M059J (cell line): ENCODE data around the gene RGMB. TPM values are rescaled to one million over a fixed set of nuclear protein-coding genes. Genes with fewer than 3 reads are reported as not detected.

Experiments used
- DNase-seq: peaks from one replicate; pipeline ENCODE4 v3.0.0-alpha.2; 2012; ENCODE audit warnings: low read depth
- total RNA-seq: library from RNA; depleted of rRNA; stranded (reverse); fragments of >200 nt; shearing (Covaris generic); gene quantifications from 2 replicates; pipeline ENCODE4 v1.2.3, GENCODE V29; 2014

The RGMB gene
- total RNA-seq, 1 experiment from 2014 or later = 51.1 TPM

DNA sequence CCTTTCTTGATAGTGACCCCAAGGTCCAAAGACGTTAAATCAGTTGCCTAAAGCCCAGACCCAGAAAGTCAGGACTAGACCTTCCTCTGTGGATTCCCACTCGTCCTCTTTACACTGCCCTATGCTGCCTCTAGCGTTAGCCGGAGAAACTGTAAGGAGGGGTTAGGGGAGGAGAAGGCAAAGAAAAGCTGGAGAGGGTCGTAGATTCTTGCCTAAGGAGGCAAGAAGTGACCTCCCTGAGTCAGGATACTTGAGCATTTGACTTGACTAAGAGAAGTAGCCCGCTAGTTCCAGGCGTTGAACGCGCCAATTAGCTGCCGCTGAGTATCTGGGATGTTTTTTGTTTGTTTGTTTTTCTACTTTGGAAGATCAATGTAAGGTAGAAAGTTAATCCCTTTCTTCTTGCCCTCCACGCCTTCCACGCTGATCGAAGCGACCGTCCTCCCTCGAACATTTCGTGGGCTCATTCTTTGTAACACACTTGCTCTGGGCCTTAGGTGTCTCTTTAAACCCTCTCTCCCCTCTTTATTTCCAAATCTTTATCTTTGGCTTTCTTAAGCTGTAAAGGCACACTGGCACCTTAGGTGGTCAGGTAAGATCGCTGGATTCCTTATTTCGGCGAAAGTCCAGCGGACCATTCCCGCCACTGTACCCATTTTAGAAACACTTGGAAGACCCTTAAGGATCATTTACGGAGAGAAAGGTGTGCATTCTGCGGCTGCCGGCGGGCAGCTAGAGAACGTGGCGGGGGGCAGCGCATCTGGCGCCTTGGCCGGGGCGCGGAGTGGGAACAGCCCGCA is 5.1 kb upstream of the RGMB start:
- DNase-seq = peak; percentile 78

DNA sequence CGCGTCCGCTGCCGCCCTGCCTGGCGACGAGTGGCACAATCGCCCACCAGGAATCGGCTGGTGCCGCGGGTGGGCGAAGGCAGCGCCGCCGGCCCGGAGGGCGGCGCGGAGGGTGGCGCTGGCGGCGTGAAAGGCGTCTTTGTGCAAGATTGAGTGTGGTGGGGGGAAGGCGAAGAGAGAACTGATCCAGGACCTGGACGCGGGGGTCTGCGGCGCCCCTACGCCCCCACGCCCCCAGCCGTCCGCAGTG is 4.6 kb upstream of the RGMB start:
- DNase-seq = no peak

- peak; percentile 71 for DNase-seq
These were observed 4.1 kb upstream of the RGMB start for GRCh38 chr5:98769210-98769958.

DNA sequence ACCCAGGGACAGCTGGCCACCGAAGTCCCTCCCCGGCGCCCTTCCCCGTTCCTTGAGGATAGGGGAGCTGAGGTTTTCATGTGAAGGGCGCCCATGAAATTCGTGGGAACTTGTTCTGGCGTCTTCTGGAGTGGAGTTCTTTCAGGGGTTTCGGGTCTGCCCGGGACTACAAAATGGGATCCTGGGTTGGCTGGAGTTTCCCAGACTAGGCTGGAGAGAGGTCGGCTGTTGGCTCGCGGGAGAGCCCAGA is 3.6 kb upstream of the RGMB start:
- no peak for DNase-seq

DNA sequence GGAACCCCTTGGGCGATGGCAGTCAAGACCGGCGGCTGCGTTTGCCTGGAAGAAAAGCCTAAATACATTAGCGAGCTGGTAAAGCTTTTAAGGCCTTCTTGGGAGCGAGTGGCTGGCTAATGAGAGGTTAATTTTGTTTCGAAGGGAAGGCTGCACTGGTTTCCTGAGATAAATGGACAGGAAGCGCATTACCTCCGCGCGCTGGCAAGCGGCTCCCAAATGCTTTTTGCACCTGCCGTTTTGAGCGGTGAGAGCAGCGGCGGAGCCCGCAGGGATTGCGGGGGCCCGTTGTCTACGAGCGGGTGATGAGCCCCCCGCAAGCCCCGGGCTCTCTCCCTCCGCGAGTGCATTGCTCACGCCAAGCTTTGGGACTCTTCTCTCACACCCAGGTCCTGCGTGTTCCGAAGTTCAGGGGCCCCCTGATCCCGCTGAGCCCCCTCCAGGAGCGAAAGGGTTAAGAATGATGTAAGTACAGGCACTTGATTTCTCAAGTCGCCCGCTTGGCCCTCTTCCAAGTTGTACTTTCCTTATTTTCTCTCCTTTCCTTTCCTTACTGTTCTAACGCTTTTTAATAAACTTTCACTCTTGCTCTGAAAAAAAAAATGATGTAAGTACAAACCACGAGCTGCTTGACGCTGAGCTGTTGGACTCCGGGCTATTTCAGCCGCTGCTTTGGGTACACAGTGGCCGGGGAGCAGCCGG is 3.1 kb upstream of the RGMB start:
- peak; percentile 69 for DNase-seq

DNA sequence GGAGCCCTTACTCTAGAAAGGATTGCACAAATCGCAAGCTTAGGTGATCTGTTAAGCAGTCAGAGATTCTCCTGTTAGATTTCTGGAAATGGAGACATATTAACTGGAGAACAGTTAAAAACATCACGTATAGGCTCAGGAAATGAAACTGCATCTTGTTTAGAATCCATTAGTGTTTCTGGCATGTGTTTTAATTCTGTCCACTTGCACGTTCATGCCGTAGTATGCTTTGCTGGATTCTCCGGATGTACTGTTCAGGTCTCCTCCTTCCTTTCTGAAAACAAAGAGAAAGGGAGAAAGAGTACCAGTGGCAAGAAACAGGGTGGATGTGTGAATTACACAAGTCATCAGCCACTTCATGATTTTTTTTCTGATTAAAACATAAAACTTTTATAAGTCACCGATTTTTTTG is 2.5 kb upstream of the RGMB start:
- DNase-seq = peak; percentile 64

GRCh38 chr5:98771382-98772109 is 1.9 kb upstream of the RGMB start:
- peak; percentile 89 for DNase-seq

DNA sequence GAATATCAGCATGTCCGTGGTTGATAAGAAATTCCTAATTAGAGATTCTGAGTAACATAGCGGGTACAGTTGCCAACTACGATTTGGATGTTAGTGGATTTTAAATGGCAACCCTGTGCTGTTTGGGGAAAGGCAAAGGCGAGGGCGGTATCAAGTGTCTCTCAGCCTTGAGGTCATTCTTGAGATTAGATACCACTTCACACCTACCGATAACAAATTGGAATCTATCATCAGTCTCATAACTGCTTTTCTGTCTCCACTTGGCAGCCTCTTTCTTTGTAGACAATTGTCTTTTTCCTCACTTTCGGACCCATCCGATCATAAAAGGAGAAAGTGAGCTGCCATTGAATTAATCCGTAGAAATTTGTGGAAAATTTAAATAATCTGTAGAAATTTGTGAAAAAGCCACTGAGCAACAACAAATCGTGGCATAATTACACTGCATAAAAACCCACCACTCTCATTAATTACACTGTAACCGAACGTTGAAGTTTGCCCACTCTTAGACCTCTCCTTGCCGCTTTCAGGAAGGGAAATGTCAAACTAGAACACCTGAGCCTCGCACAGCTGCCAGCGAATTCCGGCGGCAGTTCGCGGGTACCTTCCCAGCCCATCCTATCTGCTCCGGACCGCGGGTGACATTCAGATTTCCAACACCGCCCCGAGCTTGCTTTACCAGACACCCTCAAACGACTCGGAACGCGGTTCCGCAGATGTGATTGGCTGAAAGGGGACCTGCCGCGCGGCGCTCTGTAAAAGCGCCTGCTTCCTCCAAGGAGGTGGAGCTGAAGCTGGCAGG is 849 bp upstream of the RGMB start:
- peak; percentile 94 for DNase-seq

DNA sequence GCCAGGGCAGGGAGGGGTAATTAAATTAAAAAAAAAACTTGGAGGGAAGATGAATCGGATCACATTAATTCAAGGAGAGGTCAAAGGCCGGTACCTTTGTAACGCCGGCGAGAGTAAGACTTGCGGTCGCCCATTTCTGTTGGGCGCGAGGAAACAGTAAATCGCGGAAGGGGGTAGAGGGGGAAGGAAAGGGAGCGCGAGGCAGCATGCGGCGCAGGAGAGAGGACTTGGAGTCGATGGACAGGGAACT is 324 bp upstream of the RGMB start:
- DNase-seq = no peak

DNA sequence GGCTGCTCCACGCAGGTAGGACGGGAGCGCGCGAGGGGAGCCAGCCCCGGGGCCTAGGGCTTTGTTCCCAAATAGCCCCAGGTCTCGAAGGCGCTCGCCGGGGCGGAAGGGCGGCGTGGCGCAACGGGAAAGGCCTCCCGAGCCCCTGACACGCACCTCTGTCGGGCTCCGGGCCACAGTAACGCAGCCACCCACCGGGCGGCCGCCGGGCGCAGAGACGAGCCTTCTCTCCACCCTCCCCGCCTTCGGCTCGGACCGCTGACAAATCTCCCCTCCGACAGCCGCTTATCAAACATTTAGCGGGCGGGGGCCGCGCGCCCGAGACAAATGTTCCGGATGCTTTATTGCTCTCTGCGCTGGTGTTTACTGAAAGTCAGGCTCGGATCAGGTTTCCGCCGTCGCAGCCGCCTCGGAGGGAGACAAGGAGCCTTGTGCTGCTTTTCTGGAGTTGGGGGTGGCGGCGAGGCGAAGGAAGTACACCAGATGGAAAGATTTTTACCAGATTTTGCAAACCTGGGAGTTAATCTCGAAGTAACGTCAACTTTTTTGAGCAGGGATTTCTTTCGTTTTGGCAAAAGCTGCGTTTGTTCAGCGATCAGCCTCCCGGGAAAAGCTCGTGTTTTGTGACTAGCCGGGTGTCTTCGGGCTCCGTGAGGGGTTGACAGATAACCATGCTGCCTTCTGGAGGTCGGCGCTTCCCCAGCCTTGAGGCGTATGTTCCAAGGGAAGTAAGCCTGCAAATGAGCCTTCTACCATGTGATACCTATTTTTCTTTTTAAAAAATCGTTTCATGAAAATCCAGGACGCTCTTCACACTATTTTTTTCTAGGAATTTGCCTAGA is 950 bp downstream of the RGMB start:
- peak; percentile 79 for DNase-seq

GRCh38 chr5:98775246-98776065 is 2.0 kb downstream of the RGMB start:
- no peak for DNase-seq

DNA sequence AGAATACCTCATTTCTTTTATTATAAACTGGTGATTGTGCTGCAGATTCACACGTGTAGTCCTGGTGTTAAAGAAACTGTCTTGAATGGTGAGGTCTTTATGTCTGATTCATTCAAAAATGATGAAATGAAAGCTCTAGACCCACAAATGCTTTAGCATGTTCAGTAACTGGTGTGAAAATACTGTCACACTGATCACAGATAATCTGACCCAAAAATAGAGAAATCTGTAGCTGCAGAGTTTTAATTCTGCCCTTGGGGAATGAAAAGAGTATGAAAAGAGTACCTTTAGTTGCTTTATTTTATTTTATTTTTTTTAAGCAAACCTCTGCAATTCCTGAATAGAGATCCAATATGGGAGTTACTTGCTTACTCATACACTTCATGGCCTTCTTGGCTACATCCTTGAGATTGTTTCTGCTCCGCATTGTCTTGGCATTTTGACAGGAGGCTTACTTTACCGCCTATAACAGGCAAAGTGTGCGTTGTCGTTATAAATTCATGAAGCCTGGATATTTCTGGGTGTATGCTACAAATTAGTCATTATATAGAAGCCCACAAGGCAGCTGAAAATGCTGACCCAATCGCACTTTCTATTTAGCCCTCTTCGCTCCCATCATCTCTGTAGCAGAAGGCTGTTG is 2.7 kb downstream of the RGMB start:
- peak; percentile 40 for DNase-seq

- DNase-seq = no peak
These were observed 3.8 kb downstream of the RGMB start for GRCh38 chr5:98777295-98777694.

DNA sequence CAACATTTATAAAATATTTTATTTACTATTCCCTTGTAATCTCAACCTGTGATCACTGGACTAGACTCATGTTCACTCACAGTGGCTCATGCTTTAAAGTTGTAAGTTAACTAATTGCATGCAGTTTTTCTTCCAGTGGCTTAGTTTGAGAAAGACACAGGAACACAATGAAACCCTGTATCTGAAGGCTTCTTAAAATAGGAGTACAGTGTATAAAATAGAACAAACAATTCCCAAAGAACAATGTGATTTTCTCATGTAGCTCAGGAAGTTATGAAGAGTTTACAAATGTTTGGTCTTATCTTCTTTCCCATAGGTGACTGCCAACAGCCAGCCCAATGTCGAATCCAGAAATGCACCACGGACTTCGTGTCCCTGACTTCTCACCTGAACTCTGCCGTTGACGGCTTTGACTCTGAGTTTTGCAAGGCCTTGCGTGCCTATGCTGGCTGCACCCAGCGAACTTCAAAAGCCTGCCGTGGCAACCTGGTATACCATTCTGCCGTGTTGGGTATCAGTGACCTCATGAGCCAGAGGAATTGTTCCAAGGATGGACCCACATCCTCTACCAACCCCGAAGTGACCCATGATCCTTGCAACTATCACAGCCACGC is 5.9 kb downstream of the RGMB start:
- no peak for DNase-seq

GRCh38 chr5:98780390-98780789 is 6.9 kb downstream of the RGMB start:
- DNase-seq = no peak

- no peak for DNase-seq
These were observed 8.1 kb downstream of the RGMB start for GRCh38 chr5:98781520-98781919.

DNA sequence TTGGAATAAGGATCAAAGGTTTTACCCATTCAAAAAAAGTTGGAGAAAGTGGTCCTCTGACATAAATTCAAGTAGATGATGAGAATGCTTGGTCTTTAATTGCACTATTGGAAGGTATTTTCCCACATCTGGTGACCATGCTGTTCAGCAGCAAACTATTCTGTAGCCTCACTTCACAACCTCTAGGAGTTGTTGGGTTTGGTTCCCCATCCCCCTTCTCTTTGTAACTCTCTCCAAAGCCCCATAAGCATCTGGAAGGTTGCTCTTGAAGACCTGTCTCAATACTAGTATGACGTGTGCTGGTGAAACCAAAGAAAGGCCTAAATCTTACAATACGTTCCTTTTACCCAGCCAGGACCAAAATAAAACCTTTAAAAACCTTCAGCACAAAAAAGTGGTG is 8.5 kb downstream of the RGMB start:
- DNase-seq = no peak

DNA sequence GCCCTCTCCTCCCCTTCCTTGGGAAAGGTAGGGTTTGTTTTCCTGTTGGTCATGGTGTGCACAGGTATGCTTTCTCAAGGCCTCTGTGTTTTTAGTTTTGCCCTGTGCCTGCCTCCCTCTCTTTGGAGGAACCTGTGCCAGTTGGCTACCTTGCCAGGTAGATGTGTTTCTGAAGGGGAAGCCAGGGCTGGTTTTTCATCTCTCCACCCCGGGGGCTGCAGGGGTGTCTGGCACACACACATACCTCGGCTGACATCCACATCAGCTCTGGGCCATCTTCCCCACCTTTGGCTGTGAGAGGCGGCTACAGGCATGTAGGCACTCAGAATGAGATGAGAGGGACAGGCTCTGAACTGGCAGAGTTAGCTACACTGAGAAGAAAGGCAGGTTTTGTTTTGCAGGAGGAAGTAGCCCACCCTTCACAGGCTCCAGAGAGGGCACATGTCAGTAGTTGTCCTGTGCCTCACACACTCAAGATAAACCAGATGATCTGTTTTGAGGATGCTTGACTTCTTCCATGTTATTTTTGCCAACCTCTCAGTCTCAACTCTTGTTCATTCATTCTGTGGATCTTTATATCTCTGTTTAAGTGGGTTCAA is 9.7 kb downstream of the RGMB start:
- no peak for DNase-seq

DNA sequence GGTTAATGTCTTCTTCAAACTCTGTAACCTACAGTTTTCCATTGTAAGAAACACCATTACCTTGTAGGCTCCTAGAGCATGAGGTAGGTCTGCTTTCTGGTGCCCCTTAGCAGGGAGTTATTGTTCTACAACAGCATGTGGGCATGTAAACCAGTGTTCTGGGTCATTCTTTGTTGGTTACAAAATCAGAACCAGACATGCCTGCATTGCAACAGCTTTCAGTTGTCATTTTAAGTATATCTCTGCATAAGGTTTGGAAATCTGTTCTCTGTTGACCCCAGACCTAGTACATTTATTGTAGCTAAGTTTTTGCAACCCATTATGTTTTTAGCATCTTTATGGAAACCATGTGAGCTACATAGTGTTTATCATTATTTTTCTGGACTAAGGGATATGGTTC is 10.9 kb downstream of the RGMB start:
- no peak for DNase-seq
